H1 (cell line): ENCODE results near the gene MTURN. TPM values are rescaled to one million over a fixed set of nuclear protein-coding genes. Genes with fewer than 3 reads are reported as not detected.

Experiments
- CREB1 ChIP-seq: IDR thresholded peaks from 2 replicates; pipeline ENCODE4 v1.6.1; 2012; ENCODE audit warnings: inconsistent platforms
- KDM1A ChIP-seq: fragments of 200-600, 300-600 bp; sonication (generic); IDR thresholded peaks from 2 replicates; pipeline ENCODE4 v1.7.1; 2016; ENCODE audit warnings: mild to moderate bottlenecking, low read length, borderline replicate concordance
- polyA plus RNA-seq, 7 experiments: library from polyadenylated mRNA; depleted of rRNA in 3 of 7; stranded (reverse) in 5 of 7; unstranded in 2 of 7; fragments of >200 nt in 5 of 7; fragments of 200-250 nt in 2 of 7; gene quantifications; 1 replicate in 5 of 7; 2 replicates in 1 of 7; 4 replicates in 1 of 7; pipeline versions ENCODE4 v1.2.1 to v1.2.3, GENCODE V29; 2011 to 2013; ENCODE audit warnings: missing spikeins in 2 of 7, mixed read lengths in 2 of 7
- total RNA-seq: library from RNA; stranded (reverse); fragmentation: NEBNext Ultra II Directional; extraction: Animal tissue kit (Norgen Biotek cat#: 25700); gene quantifications from 2 replicates; pipeline ENCODE4 v1.2.1, GENCODE V29; 2021
- TF ChIP-seq, protein P1 (sequence below), 3 experiments: IDR thresholded peaks; 1 replicate in 2 of 3; 2 replicates in 1 of 3; pipeline versions ENCODE4 v1.5.1 to v1.6.1; 2011; ENCODE audit warnings: low read length in 3 of 3, mild to moderate bottlenecking in 3 of 3, inconsistent platforms in 2 of 3, low read depth in 1 of 3, moderate library complexity in 1 of 3; ENCODE audit not compliant: insufficient read depth in 1 of 3; ENCODE audit errors: control extremely low read depth in 1 of 3
- TF ChIP-seq, protein P2 (sequence below): IDR thresholded peaks from 2 replicates; pipeline ENCODE4 v1.6.1; 2012; ENCODE audit warnings: low read length, inconsistent platforms
- TF ChIP-seq, protein P3 (sequence below): IDR thresholded peaks from 2 replicates; pipeline ENCODE4 v1.6.1; 2012; ENCODE audit warnings: inconsistent platforms

MTURN gene
- total and polyA plus RNA-seq, 2 of the 8 experiments (the other 6 are each of a cell fraction or from before 2014, with no cell fraction given) = 2.6 to 5.8 TPM

DNA sequence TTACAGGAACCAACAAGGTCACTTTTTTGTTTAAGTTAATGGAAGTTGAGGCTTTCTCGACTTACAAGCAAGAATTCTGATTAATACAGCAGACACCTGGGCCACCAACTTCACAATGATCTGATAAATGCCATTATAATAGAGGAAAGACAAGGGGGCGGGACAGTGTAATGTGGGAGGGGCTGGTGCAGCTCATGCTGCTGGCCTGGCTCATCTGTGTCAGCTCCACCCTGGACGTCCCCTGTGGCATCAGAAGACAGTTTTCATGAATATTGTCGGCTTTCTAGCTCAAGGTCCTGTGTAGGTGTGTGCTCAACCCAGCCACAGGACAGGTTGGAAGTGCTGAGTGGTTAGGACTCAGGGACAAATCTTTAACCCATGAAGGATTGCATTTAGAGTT is 57.0 kb downstream of the MTURN start (continued):
- TF ChIP-seq, protein P1, sequence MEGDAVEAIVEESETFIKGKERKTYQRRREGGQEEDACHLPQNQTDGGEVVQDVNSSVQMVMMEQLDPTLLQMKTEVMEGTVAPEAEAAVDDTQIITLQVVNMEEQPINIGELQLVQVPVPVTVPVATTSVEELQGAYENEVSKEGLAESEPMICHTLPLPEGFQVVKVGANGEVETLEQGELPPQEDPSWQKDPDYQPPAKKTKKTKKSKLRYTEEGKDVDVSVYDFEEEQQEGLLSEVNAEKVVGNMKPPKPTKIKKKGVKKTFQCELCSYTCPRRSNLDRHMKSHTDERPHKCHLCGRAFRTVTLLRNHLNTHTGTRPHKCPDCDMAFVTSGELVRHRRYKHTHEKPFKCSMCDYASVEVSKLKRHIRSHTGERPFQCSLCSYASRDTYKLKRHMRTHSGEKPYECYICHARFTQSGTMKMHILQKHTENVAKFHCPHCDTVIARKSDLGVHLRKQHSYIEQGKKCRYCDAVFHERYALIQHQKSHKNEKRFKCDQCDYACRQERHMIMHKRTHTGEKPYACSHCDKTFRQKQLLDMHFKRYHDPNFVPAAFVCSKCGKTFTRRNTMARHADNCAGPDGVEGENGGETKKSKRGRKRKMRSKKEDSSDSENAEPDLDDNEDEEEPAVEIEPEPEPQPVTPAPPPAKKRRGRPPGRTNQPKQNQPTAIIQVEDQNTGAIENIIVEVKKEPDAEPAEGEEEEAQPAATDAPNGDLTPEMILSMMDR (IDR thresholded peaks at IDR 0.05; ENCODE audit: control extremely low read depth in 1 of 3, insufficient read depth in 1 of 3, low read depth in 1 of 3, low read length in 3 of 3) = no peak
- TF ChIP-seq CREB1 = no peak
- TF ChIP-seq KDM1A = no peak
- TF ChIP-seq, protein P2, sequence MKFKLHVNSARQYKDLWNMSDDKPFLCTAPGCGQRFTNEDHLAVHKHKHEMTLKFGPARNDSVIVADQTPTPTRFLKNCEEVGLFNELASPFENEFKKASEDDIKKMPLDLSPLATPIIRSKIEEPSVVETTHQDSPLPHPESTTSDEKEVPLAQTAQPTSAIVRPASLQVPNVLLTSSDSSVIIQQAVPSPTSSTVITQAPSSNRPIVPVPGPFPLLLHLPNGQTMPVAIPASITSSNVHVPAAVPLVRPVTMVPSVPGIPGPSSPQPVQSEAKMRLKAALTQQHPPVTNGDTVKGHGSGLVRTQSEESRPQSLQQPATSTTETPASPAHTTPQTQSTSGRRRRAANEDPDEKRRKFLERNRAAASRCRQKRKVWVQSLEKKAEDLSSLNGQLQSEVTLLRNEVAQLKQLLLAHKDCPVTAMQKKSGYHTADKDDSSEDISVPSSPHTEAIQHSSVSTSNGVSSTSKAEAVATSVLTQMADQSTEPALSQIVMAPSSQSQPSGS = no peak
- TF ChIP-seq, protein P3, sequence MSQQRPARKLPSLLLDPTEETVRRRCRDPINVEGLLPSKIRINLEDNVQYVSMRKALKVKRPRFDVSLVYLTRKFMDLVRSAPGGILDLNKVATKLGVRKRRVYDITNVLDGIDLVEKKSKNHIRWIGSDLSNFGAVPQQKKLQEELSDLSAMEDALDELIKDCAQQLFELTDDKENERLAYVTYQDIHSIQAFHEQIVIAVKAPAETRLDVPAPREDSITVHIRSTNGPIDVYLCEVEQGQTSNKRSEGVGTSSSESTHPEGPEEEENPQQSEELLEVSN = no peak
